CD8-positive, alpha-beta memory T cell (primary cell): ENCODE data around the gene AXL. TPM values are rescaled to one million over a fixed set of nuclear protein-coding genes. Genes with fewer than 3 reads are reported as not detected.
A peak's percentile ranks its signal among the peaks of the same experiment; 100 is the strongest.
"Not testable (repeated sequence)": the region's sequence is repeated elsewhere in the genome, so short reads cannot be mapped to it uniquely, and the experiment has no call there.

Experiments used
- CTCF ChIA-PET: fragments of 350-600 bp; sonication (Branson Sonifier 250); formaldehyde crosslinking; loops from one replicate; lab custom pipeline; 2021; ENCODE audit warnings: antibody characterized with exemption; lab: Charles Lee
- POLR2A ChIA-PET: fragments of 350-600 bp; sonication (Branson Sonifier 250); formaldehyde crosslinking; loops from one replicate; lab custom pipeline; 2021; ENCODE audit warnings: antibody characterized with exemption; lab: Charles Lee
- DNase-seq, 5 donors: peaks; one replicate each; pipeline versions ENCODE4 v3.0.0 to v3.0.0-alpha.2; 2020 to 2022; ENCODE audit warnings: mixed read lengths in 1 of 5
- H3K27ac ChIP-seq: one replicate; pipeline ENCODE4 v1.7.0; 2013; ENCODE audit warnings: low read depth, mild to moderate bottlenecking, low read length, moderate library complexity
- H3K27me3 ChIP-seq: 2 replicates; pipeline ENCODE4 v1.7.0; 2013; ENCODE audit warnings: low read length, mild to moderate bottlenecking; ENCODE audit not compliant: insufficient read depth, poor library complexity, severe bottlenecking
- H3K36me3 ChIP-seq: 2 replicates; pipeline ENCODE4 v1.7.0; 2013; ENCODE audit warnings: mild to moderate bottlenecking, low read length, moderate library complexity; ENCODE audit not compliant: insufficient read depth
- H3K4me1 ChIP-seq: 2 replicates; pipeline ENCODE4 v1.7.0; 2013; ENCODE audit warnings: mild to moderate bottlenecking, low read length, moderate library complexity; ENCODE audit not compliant: insufficient read depth
- H3K4me3 ChIP-seq: 2 replicates; pipeline ENCODE4 v1.7.0; 2013; ENCODE audit warnings: mild to moderate bottlenecking, low read length
- H3K9me3 ChIP-seq: 2 replicates; pipeline ENCODE4 v1.7.0; 2013; ENCODE audit warnings: mild to moderate bottlenecking, low read length
- H3K27ac Mint-ChIP-seq, 8 donors: one replicate each; pipeline ENCODE4 v1.8.0; 2020 to 2021; ENCODE audit warnings: mixed read lengths in 8 of 8, mild to moderate bottlenecking in 6 of 8, inconsistent platforms in 3 of 8, moderate library complexity in 3 of 8
- H3K27me3 Mint-ChIP-seq, 2 donors: one replicate each; pipeline ENCODE4 v1.8.0; 2020 to 2021; ENCODE audit warnings: mixed read lengths in 2 of 2, mild to moderate bottlenecking in 1 of 2, moderate library complexity in 1 of 2
- H3K36me3 Mint-ChIP-seq, 3 donors: one replicate each; pipeline ENCODE4 v1.8.0; 2020 to 2021; ENCODE audit warnings: mixed read lengths in 3 of 3, inconsistent platforms in 1 of 3, mild to moderate bottlenecking in 1 of 3
- H3K4me1 Mint-ChIP-seq, 3 donors: one replicate each; pipeline ENCODE4 v1.8.0; 2020 to 2021; ENCODE audit warnings: mixed read lengths in 3 of 3, inconsistent platforms in 1 of 3, mild to moderate bottlenecking in 1 of 3
- H3K4me3 Mint-ChIP-seq, 7 donors: one replicate each; pipeline ENCODE4 v1.8.0; 2020 to 2021; ENCODE audit warnings: mixed read lengths in 7 of 7, mild to moderate bottlenecking in 6 of 7, moderate library complexity in 4 of 7, inconsistent platforms in 2 of 7
- H3K9me3 Mint-ChIP-seq, 5 donors: one replicate each; pipeline ENCODE4 v1.8.0; 2020 to 2022; ENCODE audit warnings: mixed read lengths in 5 of 5, mild to moderate bottlenecking in 3 of 5, moderate library complexity in 2 of 5, inconsistent platforms in 1 of 5
- polyA plus RNA-seq: library from polyadenylated mRNA; unstranded; fragments of 300-500 nt; fragmentation: Illumina TruSeq; gene quantifications from one replicate; pipeline ENCODE4 v1.2.3, GENCODE V29; 2021
- total RNA-seq, 2 experiments: library from RNA; stranded (reverse); gene quantifications; one replicate each; pipeline ENCODE4 v1.2.3, GENCODE V29; 2021

The AXL gene
- total and polyA plus RNA-seq, 3 experiments from 2014 or later = 0.09 to 0.43 (median 0.11) TPM

DNA sequence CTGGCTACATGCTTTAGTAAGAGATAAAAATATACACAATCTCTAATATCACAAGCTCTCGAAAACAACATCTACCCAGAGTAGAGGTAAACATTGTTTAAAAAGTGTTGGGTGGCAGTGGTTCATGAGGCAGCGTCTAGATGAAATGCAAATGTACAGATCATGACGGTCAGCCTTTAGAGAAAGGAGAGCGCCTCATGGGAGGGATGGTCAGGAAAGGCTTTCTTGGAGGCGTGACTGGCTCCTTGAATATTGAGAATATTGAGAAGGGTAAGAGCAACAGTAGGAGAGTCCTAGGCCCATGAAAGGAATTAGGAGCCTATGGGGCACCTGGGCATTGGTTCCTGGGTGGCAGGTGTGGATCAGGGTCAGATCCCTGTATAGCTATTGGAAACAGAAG, 55.8 kb downstream of the AXL start:
- no peak overlapping the region for H3K4me3 Mint-ChIP-seq
- peaks cover 2 to 16% (median 10%) of the 10 kb centered on the region in 3 donors for H3K4me1 Mint-ChIP-seq
- Histone ChIP-seq H3K27me3 (no peaks in the 10 kb centered on the region), H3K9me3 (no peaks in the 10 kb centered on the region), H3K27ac (no peak overlapping the region), H3K4me3 (no peak overlapping the region), H3K4me1 (no peaks in the 10 kb centered on the region), H3K36me3 (peaks cover 87% of the 10 kb centered on the region)
- POLR2A ChIA-PET = no interaction called here
- no peaks in the 10 kb centered on the region for H3K27me3 Mint-ChIP-seq
- H3K9me3 Mint-ChIP-seq = no peaks in the 10 kb centered on the region
- CTCF ChIA-PET = interaction anchor here (1.2 to 1.6 kb wide), 2 partner anchors 9 to 32 kb away, joined by 4 read pairs; no protein-coding TSS in a partner anchor
- H3K27ac Mint-ChIP-seq = peak overlapping the region in 2 of 8 donors; percentile 3 to 78
- peaks cover 10 to 94% (median 27%) of the 10 kb centered on the region in 3 donors for H3K36me3 Mint-ChIP-seq
- DNase-seq = no peak

DNA sequence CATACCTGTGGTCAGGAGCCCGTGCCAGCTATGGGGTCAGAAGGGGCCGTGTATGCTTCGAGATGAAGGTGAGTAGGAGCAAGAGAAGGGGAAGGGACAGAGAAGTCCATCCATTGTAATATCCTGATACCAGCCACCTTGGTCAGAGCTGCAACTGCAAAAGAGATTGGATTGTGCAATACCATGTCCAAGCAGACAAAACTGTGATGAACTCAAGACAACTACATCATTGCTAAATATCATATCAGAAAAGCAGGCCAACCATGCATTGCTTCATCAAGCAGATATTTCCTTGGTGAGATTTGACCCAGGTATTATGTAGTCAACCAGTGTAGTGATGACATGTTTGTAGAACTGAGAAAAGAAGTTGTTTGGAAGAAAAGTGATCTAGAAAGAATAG, 57.2 kb downstream of the AXL start:
- no peak for DNase-seq
- H3K27ac ChIP-seq = no peak overlapping the region
- POLR2A ChIA-PET = no interaction called here
- Mint-ChIP-seq H3K9me3 (no peaks in the 10 kb centered on the region), H3K36me3 (peaks cover 16 to 98% (median 30%) of the 10 kb centered on the region in 3 donors), H3K27me3 (no peaks in the 10 kb centered on the region), H3K4me3 (no peak overlapping the region), H3K27ac (peak overlapping the region in 5 of 8 donors; percentile 22 to 80 (median 32)), H3K4me1 (peaks cover 2 to 19% (median 13%) of the 10 kb centered on the region in 3 donors)
- CTCF ChIA-PET = interaction anchor here (0.9 kb wide), 1 partner anchor 21 kb away, joined by 3 read pairs; no protein-coding TSS in a partner anchor
- H3K9me3 ChIP-seq = no peaks in the 10 kb centered on the region
- H3K36me3 ChIP-seq = peaks cover 90% of the 10 kb centered on the region
- H3K4me3 ChIP-seq = no peak overlapping the region
- H3K27me3 ChIP-seq = no peaks in the 10 kb centered on the region
- no peaks in the 10 kb centered on the region for H3K4me1 ChIP-seq

DNA sequence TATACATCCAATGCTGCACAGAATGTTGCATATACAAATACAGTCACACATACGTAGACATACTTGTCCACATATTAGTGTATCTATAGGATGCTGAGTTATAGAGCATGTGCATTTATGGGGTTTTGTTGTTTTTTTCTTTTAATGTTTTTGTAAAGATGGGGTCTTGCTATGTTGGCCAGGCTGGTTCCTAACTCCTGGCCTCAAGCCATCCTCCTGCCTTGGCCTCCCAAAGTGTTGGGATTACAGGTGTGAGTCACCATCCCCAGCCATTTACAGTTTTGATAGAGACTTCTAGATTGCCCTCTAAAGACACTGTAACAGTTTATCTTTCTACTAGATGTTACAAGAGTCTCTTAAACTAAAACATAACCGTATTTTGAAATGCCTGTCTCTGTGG, 59.5 kb downstream of the AXL start:
- no peak for DNase-seq
- ChIA-PET POLR2A (no interaction called here), CTCF (interaction anchor here (0.9 kb wide), 1 partner anchor 14 kb away, joined by 3 read pairs; the partner anchor contains the start of gene HNRNPUL1)
- no peaks in the 10 kb centered on the region for H3K9me3 ChIP-seq
- no peaks in the 10 kb centered on the region for H3K27me3 ChIP-seq
- Mint-ChIP-seq H3K27ac (peak overlapping the region in 1 of 8 donors; percentile 75), H3K9me3 (no peaks in the 10 kb centered on the region), H3K4me1 (peaks cover 2 to 17% (median 11%) of the 10 kb centered on the region in 3 donors), H3K27me3 (no peaks in the 10 kb centered on the region), H3K4me3 (no peak overlapping the region), H3K36me3 (peaks cover 17 to 93% (median 23%) of the 10 kb centered on the region in 3 donors)
- no peak overlapping the region for H3K4me3 ChIP-seq
- H3K27ac ChIP-seq = no peak overlapping the region
- peaks cover 75% of the 10 kb centered on the region for H3K36me3 ChIP-seq
- no peaks in the 10 kb centered on the region for H3K4me1 ChIP-seq

DNA sequence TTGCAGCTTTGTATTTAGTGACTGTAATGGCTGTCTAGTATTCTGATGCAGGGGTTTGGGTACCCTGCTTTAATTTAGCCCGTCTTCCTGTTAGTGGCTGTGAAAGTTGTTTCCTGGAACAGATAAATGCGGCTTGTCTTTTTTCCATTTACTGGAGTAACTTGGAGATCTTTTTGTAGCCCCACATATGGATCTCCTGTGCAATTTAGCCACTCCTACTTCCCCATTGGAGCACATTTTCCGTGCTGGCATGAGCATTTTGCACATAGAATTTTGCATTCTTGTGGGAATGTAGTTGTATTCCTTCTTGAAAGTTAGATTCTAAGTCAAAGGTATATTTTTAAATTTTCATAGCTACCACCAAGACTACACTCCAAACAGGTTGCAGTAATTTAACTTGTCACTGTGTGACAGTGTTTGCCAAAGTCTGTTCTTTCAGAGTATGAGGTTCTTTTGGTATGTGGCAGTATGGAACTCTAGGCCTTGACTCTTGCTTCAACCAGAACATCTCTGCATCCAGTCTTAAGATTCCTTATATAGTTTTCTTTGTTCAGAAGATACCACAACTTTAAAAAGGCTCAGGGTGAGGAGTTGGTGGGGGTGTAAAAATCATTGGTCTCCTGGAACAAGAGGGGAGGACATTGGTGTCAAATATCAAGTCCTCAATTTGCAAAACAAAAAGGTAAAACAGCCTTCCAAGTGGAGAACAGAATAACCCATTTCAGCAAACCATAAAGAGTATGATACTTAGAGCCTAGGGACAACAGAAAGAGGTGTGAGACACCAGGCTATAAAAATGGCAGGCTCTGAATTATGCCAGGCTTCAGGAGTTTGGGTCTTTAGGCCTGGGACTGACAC, 69.9 kb downstream of the AXL start:
- POLR2A ChIA-PET = no interaction called here
- H3K36me3 ChIP-seq = peaks cover 65% of the 10 kb centered on the region
- peaks cover 5% of the 10 kb centered on the region for H3K4me1 ChIP-seq
- CTCF ChIA-PET = interaction anchor here (0.6 to 1.3 kb wide), 6 partner anchors 19 to 147 kb away, joined by 3 to 4 read pairs (median 3); partner anchors contain the start of gene CCDC97
- no peaks in the 10 kb centered on the region for H3K9me3 ChIP-seq
- peaks cover 9 to 88% (median 24%) of the 10 kb centered on the region in 3 donors for H3K36me3 Mint-ChIP-seq
- no peaks in the 10 kb centered on the region for H3K27me3 Mint-ChIP-seq
- no peaks in the 10 kb centered on the region for H3K27me3 ChIP-seq
- H3K4me3 Mint-ChIP-seq = no peak overlapping the region
- H3K27ac Mint-ChIP-seq = peak overlapping the region; percentile 12 to 77 (median 56)
- H3K27ac ChIP-seq = no peak overlapping the region
- H3K4me1 Mint-ChIP-seq = peaks cover 8 to 23% (median 14%) of the 10 kb centered on the region in 3 donors
- H3K9me3 Mint-ChIP-seq = no peaks in the 10 kb centered on the region
- H3K4me3 ChIP-seq = no peak overlapping the region
- DNase-seq = no peak

DNA sequence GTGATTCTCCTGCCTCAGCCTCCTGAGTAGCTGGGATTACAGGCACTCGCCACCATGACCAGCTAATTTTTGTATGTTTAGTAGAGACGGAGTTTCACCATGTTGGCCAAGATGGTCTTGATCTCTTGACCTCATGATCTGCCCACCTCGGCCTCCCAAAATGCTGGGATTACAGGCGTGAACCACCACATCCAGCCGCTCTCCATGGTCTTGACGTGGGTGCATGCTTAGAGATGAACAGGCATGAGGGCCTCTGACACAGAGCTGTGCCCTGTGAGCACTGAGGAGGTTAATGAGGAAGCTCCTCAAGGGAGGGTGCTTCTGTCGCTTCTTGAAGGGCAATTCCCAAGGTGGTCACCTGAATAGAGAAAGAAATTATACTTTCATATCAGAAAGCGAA, 70.8 kb downstream of the AXL start:
- Mint-ChIP-seq H3K4me1 (peaks cover 12 to 29% (median 12%) of the 10 kb centered on the region in 3 donors), H3K27ac (peak overlapping the region in 3 of 8 donors; percentile 63 to 64 (median 64)), H3K36me3 (peaks cover 14 to 89% (median 27%) of the 10 kb centered on the region in 3 donors)
- H3K27me3 Mint-ChIP-seq, POLR2A ChIA-PET, H3K4me1 ChIP-seq, DNase-seq, H3K27me3 ChIP-seq, H3K27ac ChIP-seq, H3K9me3 ChIP-seq, H3K4me3 ChIP-seq, H3K9me3 Mint-ChIP-seq, H3K4me3 Mint-ChIP-seq: not testable (repeated sequence)
- H3K36me3 ChIP-seq = peaks cover 70% of the 10 kb centered on the region
- CTCF ChIA-PET = interaction anchor here (1.3 kb wide), 1 partner anchor 32 kb away, joined by 3 read pairs; no protein-coding TSS in a partner anchor

DNA sequence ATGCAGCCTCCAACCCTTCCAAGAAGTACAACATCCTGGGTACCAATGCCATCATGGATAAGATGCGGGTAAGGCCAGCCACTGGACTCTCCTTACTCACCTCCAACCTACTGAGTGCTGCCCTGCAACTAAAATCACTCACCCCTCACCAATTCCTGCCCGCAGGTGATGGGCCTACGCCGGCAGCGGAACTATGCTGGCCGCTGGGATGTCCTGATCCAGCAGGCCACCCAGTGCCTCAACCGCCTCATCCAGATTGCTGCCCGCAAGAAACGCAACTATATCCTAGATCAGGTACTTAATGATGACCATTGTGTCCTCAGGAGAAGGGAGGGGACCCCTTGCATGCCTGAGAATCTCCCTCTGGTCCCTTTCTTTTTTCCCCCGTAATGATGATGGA, 75.4 kb downstream of the AXL start:
- Histone ChIP-seq H3K36me3 (peaks cover 76% of the 10 kb centered on the region), H3K4me1 (peaks cover 37% of the 10 kb centered on the region), H3K4me3 (no peak overlapping the region), H3K27ac (no peak overlapping the region), H3K9me3 (no peaks in the 10 kb centered on the region), H3K27me3 (no peaks in the 10 kb centered on the region)
- Mint-ChIP-seq H3K4me1 (peaks cover 45 to 62% (median 49%) of the 10 kb centered on the region in 3 donors), H3K27me3 (no peaks in the 10 kb centered on the region), H3K36me3 (peaks cover 11 to 95% (median 46%) of the 10 kb centered on the region in 3 donors), H3K4me3 (peak overlapping the region in 1 of 7 donors; percentile 18), H3K9me3 (no peaks in the 10 kb centered on the region), H3K27ac (peak overlapping the region in 7 of 8 donors; percentile 10 to 97 (median 65))
- CTCF ChIA-PET = interaction anchor here (1.8 kb wide), 1 partner anchor 14 kb away, joined by 5 read pairs; no protein-coding TSS in a partner anchor
- DNase-seq = no peak
- POLR2A ChIA-PET = no interaction called here

DNA sequence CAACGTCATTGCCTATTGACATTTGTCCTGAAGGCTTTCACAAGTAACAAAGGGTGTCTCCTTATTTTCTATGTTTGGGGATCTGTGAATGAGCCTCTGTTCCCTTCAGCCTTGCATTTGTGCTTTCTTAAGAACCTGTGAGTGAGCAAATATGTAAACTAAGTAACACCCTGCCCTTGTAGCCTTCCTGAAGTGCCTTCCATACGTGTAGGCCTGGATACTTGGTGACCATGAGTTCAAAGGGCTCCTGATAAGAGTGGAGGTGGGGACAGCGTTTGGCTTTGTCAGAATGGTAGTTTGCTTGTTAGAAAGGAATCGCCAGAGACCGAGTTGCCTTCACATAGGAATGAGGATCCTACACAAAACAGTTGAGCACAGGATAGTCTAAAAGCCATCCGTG, 76.5 kb downstream of the AXL start:
- H3K36me3 Mint-ChIP-seq = peaks cover 11 to 96% (median 47%) of the 10 kb centered on the region in 3 donors
- H3K4me3 ChIP-seq = no peak overlapping the region
- peaks cover 48% of the 10 kb centered on the region for H3K4me1 ChIP-seq
- no peak overlapping the region for H3K4me3 Mint-ChIP-seq
- POLR2A ChIA-PET = interaction anchor here (1.1 kb wide), 1 partner anchor 13 kb away, joined by 3 read pairs; no protein-coding TSS in a partner anchor
- H3K27ac ChIP-seq = no peak overlapping the region
- no peaks in the 10 kb centered on the region for H3K9me3 Mint-ChIP-seq
- H3K36me3 ChIP-seq = peaks cover 72% of the 10 kb centered on the region
- no peaks in the 10 kb centered on the region for H3K27me3 Mint-ChIP-seq
- peak overlapping the region in 7 of 8 donors; percentile 96 to 100 (median 97) for H3K27ac Mint-ChIP-seq
- CTCF ChIA-PET = interaction anchor here (1.5 to 1.8 kb wide), 2 partner anchors 13 to 30 kb away, joined by 3 to 5 read pairs; no protein-coding TSS in a partner anchor
- DNase-seq = no peak
- peaks cover 55 to 67% (median 61%) of the 10 kb centered on the region in 3 donors for H3K4me1 Mint-ChIP-seq
- H3K9me3 ChIP-seq = no peaks in the 10 kb centered on the region
- no peaks in the 10 kb centered on the region for H3K27me3 ChIP-seq
